Endothelial cell of umbilical vein (primary cell): ENCODE results near the gene ZNF778. TPM values are rescaled to one million over a fixed set of nuclear protein-coding genes. Genes with fewer than 3 reads are reported as not detected.

Experiments used
- BruUV-seq: library from RNA; stranded (reverse); fragments of 400-500 nt; replicated peaks from 2 replicates; lab custom pipeline; 2021; lab: Mats Ljungman, UMichigan
- CTCF ChIA-PET: fragments of 300-600, 350-600 bp; sonication (Branson Sonifier 250); formaldehyde crosslinking; loops from one replicate; lab custom pipeline; 2021; ENCODE audit warnings: antibody characterized with exemption, inconsistent platforms; lab: Charles Lee
- POLR2A ChIA-PET: fragments of 300-600, 350-600 bp; sonication (Branson Sonifier 250); formaldehyde crosslinking; loops from one replicate; lab custom pipeline; 2021; ENCODE audit warnings: antibody characterized with exemption, inconsistent platforms; lab: Charles Lee
- DNase-seq: peaks from one replicate; pipeline ENCODE4 v3.0.0-alpha.2; 2011; ENCODE audit warnings: low read depth, low spot score
- FAIRE-seq: peaks from 2 replicates; lab custom pipeline; 2011; peaks lifted over from hg19 to GRCh38; lab: Jason Lieb, UNC
- H2AFZ ChIP-seq: 2 replicates; pipeline ENCODE4 v1.6.0; 2012; ENCODE audit warnings: low read depth, low read length, control low read depth, inconsistent platforms
- H3K27ac ChIP-seq: 2 replicates; pipeline ENCODE4 v1.5.1; 2011; ENCODE audit warnings: low read depth, mild to moderate bottlenecking, control low read depth, low read length, moderate library complexity; ENCODE audit not compliant: insufficient read depth
- H3K27me3 ChIP-seq, 2 experiments: 2 replicates each; pipeline versions ENCODE4 v1.6.0 to v1.6.1; 2011; ENCODE audit warnings: low read length in 2 of 2, mixed read lengths in 1 of 2; ENCODE audit not compliant: control insufficient read depth in 2 of 2, insufficient read depth in 2 of 2
- H3K36me3 ChIP-seq, 2 experiments: 2 replicates in 1 of 2; 3 replicates in 1 of 2; pipeline ENCODE4 v1.5.1; 2011; ENCODE audit warnings: low read length in 2 of 2, mild to moderate bottlenecking in 1 of 2, moderate library complexity in 1 of 2; ENCODE audit not compliant: control insufficient read depth in 2 of 2, insufficient read depth in 2 of 2; ENCODE audit errors: extremely low read depth in 1 of 2
- H3K4me1 ChIP-seq: 3 replicates; pipeline ENCODE4 v1.5.1; 2011; ENCODE audit warnings: mild to moderate bottlenecking, low read length; ENCODE audit not compliant: control insufficient read depth, insufficient read depth; ENCODE audit errors: extremely low read depth
- H3K4me2 ChIP-seq: 2 replicates; pipeline ENCODE4 v1.6.1; 2011; ENCODE audit warnings: low read length, control low read depth, mixed read lengths; ENCODE audit not compliant: insufficient read depth
- H3K4me3 ChIP-seq, 3 experiments: fragments of 200-600 bp in 1 of 3; sonication (generic), shearing (Covaris generic) in 1 of 3; replicated peaks in 1 of 3; 2 replicates each; pipeline ENCODE4 v1.5.1; 2011 to 2016; ENCODE audit warnings: control low read depth in 3 of 3, low read length in 3 of 3, mild to moderate bottlenecking in 2 of 3, inconsistent platforms in 1 of 3, low read depth in 1 of 3, moderate library complexity in 1 of 3; ENCODE audit not compliant: insufficient read depth in 1 of 3
- H3K79me2 ChIP-seq: 2 replicates; pipeline ENCODE4 v1.6.0; 2012; ENCODE audit warnings: low read length, inconsistent platforms; ENCODE audit not compliant: control insufficient read depth, insufficient read depth
- H3K9ac ChIP-seq: replicated peaks from 2 replicates; pipeline ENCODE3; 2011; ENCODE audit warnings: low read length, control low read depth; ENCODE audit not compliant: insufficient read depth; ENCODE audit errors: extremely low read depth
- H3K9me1 ChIP-seq: replicated peaks from 3 replicates; pipeline ENCODE4 v1.6.0; 2011; ENCODE audit warnings: mild to moderate bottlenecking, low read length; ENCODE audit not compliant: control insufficient read depth, insufficient read depth; ENCODE audit errors: extremely low read depth
- H3K9me3 ChIP-seq: replicated peaks from 2 replicates; pipeline ENCODE4 v1.5.1; 2012; ENCODE audit warnings: low read length, inconsistent platforms; ENCODE audit not compliant: control insufficient read depth, insufficient read depth
- H4K20me1 ChIP-seq: replicated peaks from 2 replicates; pipeline ENCODE3; 2011; ENCODE audit warnings: mild to moderate bottlenecking, low read length; ENCODE audit not compliant: control insufficient read depth, insufficient read depth; ENCODE audit errors: extremely low read depth
- CTCF ChIP-seq, 2 donors: IDR thresholded peaks; 1 replicate in 1 of 2; 2 replicates in 1 of 2; pipeline ENCODE4 v1.5.1; 2011; ENCODE audit warnings: low read length in 2 of 2, mild to moderate bottlenecking in 2 of 2, moderate library complexity in 2 of 2, control low read depth in 1 of 2, inconsistent platforms in 1 of 2, low read depth in 1 of 2; ENCODE audit not compliant: insufficient read depth in 1 of 2; ENCODE audit errors: extremely low read depth in 1 of 2
- EZH2 ChIP-seq: IDR thresholded peaks from 2 replicates; pipeline ENCODE4 v1.6.1; 2012; ENCODE audit warnings: borderline replicate concordance, low read depth, mild to moderate bottlenecking, moderate library complexity, low read length, inconsistent platforms; ENCODE audit not compliant: severe bottlenecking
- FOS ChIP-seq: IDR thresholded peaks from 2 replicates; pipeline ENCODE4 v1.6.1; 2011; ENCODE audit warnings: mild to moderate bottlenecking, low read length, moderate library complexity, borderline replicate concordance; ENCODE audit not compliant: insufficient read depth
- GATA2 ChIP-seq: IDR thresholded peaks from 2 replicates; pipeline ENCODE4 v1.7.0; 2011; ENCODE audit warnings: low read depth, mild to moderate bottlenecking, moderate library complexity, mixed read lengths, low read length; ENCODE audit not compliant: insufficient read length, insufficient read depth
- JUN ChIP-seq: IDR thresholded peaks from 2 replicates; pipeline ENCODE4 v1.6.1; 2011; ENCODE audit warnings: borderline replicate concordance, low read depth; ENCODE audit not compliant: insufficient read length, insufficient read depth
- MYC ChIP-seq: IDR thresholded peaks from one replicate; pipeline ENCODE4 v1.6.1; 2011; ENCODE audit warnings: mild to moderate bottlenecking, low read depth, low read length
- POLR2A ChIP-seq: IDR thresholded peaks from 2 replicates; pipeline ENCODE4 v1.6.1; 2012; ENCODE audit warnings: low read depth, mild to moderate bottlenecking, control low read depth, low read length
- POLR2AphosphoS5 ChIP-seq: IDR thresholded peaks from 2 replicates; pipeline ENCODE4 v1.6.1; 2012; ENCODE audit warnings: low read depth, mild to moderate bottlenecking, control low read depth, low read length, moderate library complexity; ENCODE audit not compliant: insufficient read depth
- dilution Hi-C: fragments of 300-500 bp; cut with MboI; formaldehyde crosslinking; loops from one replicate; pipeline ENCODE4 v1.15.0; 2019; ENCODE audit warnings: low sequenced_read_pairs; ENCODE audit not compliant: extremely low pct_ligation_motif_present
- intact Hi-C: fragments of 100-400 bp; cut with micrococcal nuclease; formaldehyde crosslinking; loops from one replicate; pipeline ENCODE4 v1.10.0; 2022
- polyA plus RNA-seq, 4 experiments: library from polyadenylated mRNA; depleted of rRNA in 3 of 4; stranded (reverse) in 3 of 4; unstranded in 1 of 4; fragments of >200 nt; gene quantifications; 2 replicates each; pipeline versions ENCODE4 v1.2.1 to v1.2.3, GENCODE V29; 2011 to 2012; ENCODE audit warnings: missing spikeins in 1 of 4
- total RNA-seq: library from RNA; stranded (reverse); gene quantifications from 2 replicates; pipeline ENCODE4 v1.2.3, GENCODE V29; 2021
- TF ChIP-seq, protein P1 (sequence below): IDR thresholded peaks from 2 replicates; pipeline ENCODE4 v1.6.1; 2011; ENCODE audit not compliant: insufficient read depth, insufficient read length

The ZNF778 gene
- total and polyA plus RNA-seq, 2 donors (not counting 3 experiments of a cell fraction or from before 2014, with no cell fraction given) = 3.8 to 10.9 TPM

GRCh38 chr16:89283449-89283848 lies 65.9 kb downstream of the ZNF778 start:
- no peaks in the 10 kb centered on the region for H3K9me3 ChIP-seq
- no peak for DNase-seq
- H3K9ac ChIP-seq = no peak overlapping the region
- no peaks in the 10 kb centered on the region for H3K4me1 ChIP-seq
- H3K9me1 ChIP-seq = no peaks in the 10 kb centered on the region
- TF ChIP-seq MYC (no peak), CTCF (IDR thresholded peaks at IDR 0.05; ENCODE audit: extremely low read depth in 1 of 2, insufficient read depth in 1 of 2, low read depth in 1 of 2, low read length in 2 of 2) (no peak), JUN (no peak), EZH2 (no peak), GATA2 (no peak), POLR2A (no peak), POLR2AphosphoS5 (no peak), FOS (no peak)
- TF ChIP-seq, protein P1, sequence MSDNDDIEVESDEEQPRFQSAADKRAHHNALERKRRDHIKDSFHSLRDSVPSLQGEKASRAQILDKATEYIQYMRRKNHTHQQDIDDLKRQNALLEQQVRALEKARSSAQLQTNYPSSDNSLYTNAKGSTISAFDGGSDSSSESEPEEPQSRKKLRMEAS = no peak
- peaks cover 16 to 49% of the 10 kb centered on the region in 2 experiments for H3K36me3 ChIP-seq
- FAIRE-seq = no peak
- no peak overlapping the region for H3K4me2 ChIP-seq
- H3K4me3 ChIP-seq = no peak overlapping the region
- BruUV-seq = no TSS peak
- H2AFZ ChIP-seq = no peak overlapping the region
- intact Hi-C loops (no loop called here), dilution Hi-C loops (no loop called here)
- no peak overlapping the region for H3K27ac ChIP-seq
- no peaks in the 10 kb centered on the region for H4K20me1 ChIP-seq
- ChIA-PET POLR2A (no interaction called here), CTCF (interaction anchor here (1.8 kb wide), 1 partner anchor 231 kb away, joined by 3 read pairs; no protein-coding TSS in a partner anchor)
- H3K27me3 ChIP-seq = no peaks in the 10 kb centered on the region
- peaks cover 6% of the 10 kb centered on the region for H3K79me2 ChIP-seq
